IPS-15b (cell line): ENCODE measurements around the gene RASA4.
"Not testable (repeated sequence)": the region's sequence is repeated elsewhere in the genome, so short reads cannot be mapped to it uniquely, and the experiment has no call there.

ENCODE experiments used
- H3K27me3 ChIP-seq: one replicate; pipeline ENCODE4 v1.6.1; 2013; ENCODE audit warnings: low read length; ENCODE audit not compliant: control insufficient read depth, insufficient read depth
- H3K36me3 ChIP-seq: one replicate; pipeline ENCODE4 v1.6.1; 2013; ENCODE audit warnings: low read length; ENCODE audit not compliant: control insufficient read depth, insufficient read depth
- H3K4me1 ChIP-seq: one replicate; pipeline ENCODE4 v1.6.1; 2013; ENCODE audit warnings: mild to moderate bottlenecking, low read length; ENCODE audit not compliant: control insufficient read depth, insufficient read depth
- H3K4me3 ChIP-seq: one replicate; pipeline ENCODE4 v1.5.1; 2013; ENCODE audit warnings: low read depth, low read length
- H3K9ac ChIP-seq: one replicate; pipeline ENCODE4 v1.6.1; 2013; ENCODE audit warnings: low read depth, mild to moderate bottlenecking, low read length
- H3K9me3 ChIP-seq: one replicate; pipeline ENCODE4 v1.6.1; 2013; ENCODE audit warnings: mild to moderate bottlenecking, low read length; ENCODE audit not compliant: control insufficient read depth, insufficient read depth

The RASA4 gene

DNA sequence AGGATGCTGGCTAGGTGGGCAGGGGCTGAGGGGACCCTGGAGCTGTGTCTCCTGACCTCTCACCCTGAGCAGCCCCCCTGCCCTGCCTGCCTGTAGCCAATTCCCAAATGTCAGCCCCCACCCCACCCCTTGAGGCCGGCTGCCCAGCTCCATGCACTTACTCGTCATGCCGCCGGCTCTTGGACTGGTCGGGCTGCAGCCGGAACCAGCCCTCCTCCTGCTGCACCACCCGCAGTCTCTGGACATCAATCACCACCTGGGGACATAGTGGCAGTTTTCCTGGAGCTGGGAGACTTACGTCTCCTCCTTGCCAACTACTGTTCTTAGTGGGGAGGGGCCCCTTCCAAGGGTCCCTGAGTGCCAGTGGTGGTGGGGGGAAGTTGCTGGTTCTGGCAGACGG lies 16.9 kb downstream of the RASA4 start:
- H3K36me3 ChIP-seq, H3K4me1 ChIP-seq, H3K9ac ChIP-seq, H3K9me3 ChIP-seq, H3K27me3 ChIP-seq, H3K4me3 ChIP-seq: not testable (repeated sequence)

GRCh38 chr7:102596036-102596435 lies 20.5 kb downstream of the RASA4 start:
- H3K4me3 ChIP-seq, H3K9me3 ChIP-seq, H3K9ac ChIP-seq, H3K27me3 ChIP-seq, H3K36me3 ChIP-seq, H3K4me1 ChIP-seq: not testable (repeated sequence)

DNA sequence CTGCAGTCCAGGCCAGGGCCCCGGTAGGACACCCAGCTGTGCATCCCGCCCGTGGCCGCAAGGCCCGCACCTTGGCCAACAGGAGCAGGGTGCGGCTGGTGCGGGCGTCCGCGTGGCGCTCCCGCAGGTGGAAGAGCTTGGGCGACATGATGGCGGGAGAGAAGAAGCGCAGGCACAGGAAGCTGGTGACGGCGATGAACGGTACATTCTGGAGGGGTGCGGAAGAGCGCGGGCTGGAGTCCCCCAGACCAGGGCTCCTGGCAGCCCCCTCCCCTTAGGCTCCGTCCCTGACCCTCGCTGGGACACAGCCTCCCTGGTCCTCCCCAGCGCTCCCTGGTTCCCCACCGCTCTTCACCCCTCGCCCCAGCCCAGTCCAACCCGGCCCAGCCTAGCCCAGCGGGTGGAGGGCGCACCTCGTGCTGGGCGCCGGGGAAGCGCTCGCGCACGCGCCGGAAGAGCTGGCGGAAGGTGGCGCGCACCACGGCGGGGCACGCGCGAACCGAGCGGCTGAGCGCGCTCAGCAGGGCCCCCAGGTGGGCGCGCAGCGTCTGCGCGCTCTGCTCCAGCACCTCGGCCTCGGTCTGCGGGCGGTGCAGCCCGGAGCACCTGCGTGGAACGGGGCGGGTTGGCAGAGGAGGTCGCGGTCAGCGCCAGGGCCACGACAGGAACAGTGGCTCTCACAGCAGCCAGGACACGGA lies 22.8 kb downstream of the RASA4 start:
- not testable (repeated sequence) for H3K9me3 ChIP-seq, H3K4me1 ChIP-seq, H3K4me3 ChIP-seq, H3K9ac ChIP-seq, H3K36me3 ChIP-seq, H3K27me3 ChIP-seq

- H3K36me3 ChIP-seq, H3K9me3 ChIP-seq, H3K27me3 ChIP-seq, H3K4me3 ChIP-seq, H3K4me1 ChIP-seq, H3K9ac ChIP-seq: not testable (repeated sequence)
These were observed 24.0 kb downstream of the RASA4 start for GRCh38 chr7:102592477-102593019.

DNA sequence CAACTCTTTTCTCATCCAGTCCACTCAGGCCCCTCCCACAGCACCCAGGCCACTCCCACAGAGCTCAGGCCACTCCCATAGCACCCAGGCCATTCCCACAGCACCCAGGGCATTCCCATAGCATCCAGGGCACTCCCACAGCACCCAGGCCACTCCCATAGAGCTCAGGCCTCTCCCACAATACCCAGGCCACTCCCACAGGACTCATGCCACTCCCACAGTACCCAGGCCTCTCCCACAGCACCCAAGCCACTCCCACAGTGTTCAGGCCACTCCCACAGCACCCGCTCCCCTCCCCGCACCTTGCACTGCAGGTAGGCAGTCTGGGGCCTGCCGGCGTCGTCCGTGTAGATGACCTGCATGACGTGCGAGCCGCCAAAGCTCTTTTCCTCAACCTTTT lies 26.7 kb downstream of the RASA4 start:
- H3K36me3 ChIP-seq, H3K4me1 ChIP-seq, H3K4me3 ChIP-seq, H3K9me3 ChIP-seq, H3K9ac ChIP-seq, H3K27me3 ChIP-seq: not testable (repeated sequence)

DNA sequence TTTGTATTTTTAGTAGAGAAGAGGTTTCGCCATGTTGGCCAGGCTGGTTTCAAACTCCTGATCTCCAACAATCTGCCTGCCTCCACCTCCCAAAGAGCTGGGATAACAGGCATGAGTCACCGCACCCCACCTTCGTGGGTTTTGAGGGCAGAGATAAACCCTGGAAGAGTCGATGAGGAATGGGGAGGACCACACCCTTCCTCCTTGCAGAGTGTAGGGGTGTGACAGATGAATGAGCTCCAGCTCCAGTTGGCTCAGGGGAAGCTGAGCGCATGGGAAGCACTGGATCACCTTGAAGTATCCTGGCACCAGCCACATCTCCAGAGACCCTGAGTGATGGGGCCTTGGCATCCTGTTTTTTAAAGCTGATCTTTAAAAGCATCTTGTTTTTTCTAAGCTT lies 33.1 kb downstream of the RASA4 start:
- H3K27me3 ChIP-seq, H3K4me1 ChIP-seq, H3K9me3 ChIP-seq, H3K4me3 ChIP-seq, H3K36me3 ChIP-seq, H3K9ac ChIP-seq: not testable (repeated sequence)

DNA sequence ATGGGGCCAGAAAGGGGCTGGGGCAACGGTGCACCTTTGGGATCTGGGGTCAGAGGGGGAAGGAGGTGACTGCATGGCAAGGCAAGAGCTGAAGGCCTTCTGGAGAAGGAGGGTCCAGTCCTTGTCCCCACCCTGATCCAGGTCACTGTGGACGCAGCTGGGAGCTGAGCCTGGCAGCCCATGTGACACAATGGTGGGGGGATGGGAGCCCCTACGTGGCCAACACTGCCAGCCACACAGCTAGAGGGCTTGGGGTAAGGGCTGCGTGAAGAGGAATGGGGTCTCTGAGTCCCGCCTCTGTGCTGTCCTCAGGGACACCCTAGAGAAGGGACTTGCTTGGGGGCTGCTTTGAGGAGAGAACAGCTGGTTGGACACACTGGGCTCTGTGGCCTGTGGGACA lies 34.8 kb downstream of the RASA4 start:
- H3K9ac ChIP-seq, H3K4me3 ChIP-seq, H3K9me3 ChIP-seq, H3K27me3 ChIP-seq, H3K4me1 ChIP-seq, H3K36me3 ChIP-seq: not testable (repeated sequence)

- H3K9ac ChIP-seq, H3K4me1 ChIP-seq, H3K9me3 ChIP-seq, H3K36me3 ChIP-seq, H3K27me3 ChIP-seq, H3K4me3 ChIP-seq: not testable (repeated sequence)
These were observed 38.1 kb downstream of the RASA4 start for GRCh38 chr7:102578486-102578885.

DNA sequence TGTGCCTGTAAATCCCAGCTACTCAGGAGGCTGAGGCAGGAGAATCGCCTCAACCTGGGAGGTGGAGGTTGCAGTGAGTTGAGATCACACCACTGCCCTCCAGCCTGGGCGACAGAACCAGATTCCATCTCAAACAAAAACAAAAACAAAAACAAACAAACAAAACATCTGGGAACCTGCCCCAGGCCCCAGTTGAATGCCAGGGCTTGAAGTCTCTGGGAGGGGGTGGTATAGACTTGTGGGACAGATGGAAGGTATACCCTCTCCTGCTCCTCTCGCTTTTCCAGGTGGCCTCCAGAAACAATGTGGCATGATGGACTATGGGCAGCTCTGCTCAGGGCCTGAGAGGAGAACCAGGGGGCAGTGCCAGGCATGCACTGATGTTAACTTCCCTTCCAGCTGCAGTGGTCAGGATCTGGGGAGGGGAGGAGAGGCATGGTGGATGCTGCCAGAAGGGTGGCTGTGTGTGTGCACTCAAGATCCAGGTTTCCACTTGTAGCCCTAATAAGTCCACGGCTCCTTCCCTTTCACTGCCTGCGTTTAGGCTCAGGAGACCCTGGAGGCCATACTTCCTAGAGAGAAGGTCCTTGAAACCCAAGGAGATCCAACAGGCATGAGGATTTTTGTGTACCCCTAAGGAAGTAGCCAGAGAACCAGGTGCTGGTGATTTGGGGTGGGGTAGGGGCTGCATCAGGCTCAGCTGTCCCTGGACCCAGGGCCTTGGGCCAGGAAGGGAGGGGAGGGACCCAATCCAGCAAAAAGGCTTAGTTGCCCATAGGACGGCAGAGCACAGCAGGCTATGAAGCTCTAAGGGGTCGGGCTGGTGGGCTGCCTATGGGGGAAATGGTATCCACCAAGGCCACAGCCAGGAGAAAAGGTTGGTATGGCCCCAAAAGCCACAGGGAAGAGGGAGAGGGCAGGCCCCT lies 39.0 kb downstream of the RASA4 start:
- H3K27me3 ChIP-seq, H3K9ac ChIP-seq, H3K9me3 ChIP-seq, H3K36me3 ChIP-seq, H3K4me3 ChIP-seq, H3K4me1 ChIP-seq: not testable (repeated sequence)

DNA sequence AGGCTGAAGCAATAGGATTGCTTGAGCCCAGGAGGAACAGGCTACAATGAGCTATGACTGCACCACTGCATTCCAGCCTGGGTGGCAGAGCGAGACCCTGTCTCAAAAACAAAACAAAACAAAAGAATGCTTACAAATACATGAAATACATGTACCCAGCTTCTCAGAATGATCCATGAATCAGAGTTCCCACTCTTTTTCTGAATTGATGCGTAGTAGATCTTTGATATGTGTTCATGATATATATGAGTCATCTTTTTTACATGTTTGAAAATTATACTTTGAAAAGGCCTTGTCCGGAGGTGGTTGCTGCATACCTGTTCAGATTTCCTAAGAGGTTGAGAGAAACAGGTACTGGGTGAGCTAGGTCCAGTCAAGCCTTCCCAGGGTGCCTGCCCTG lies 40.2 kb downstream of the RASA4 start:
- H3K9ac ChIP-seq, H3K4me1 ChIP-seq, H3K27me3 ChIP-seq, H3K36me3 ChIP-seq, H3K9me3 ChIP-seq, H3K4me3 ChIP-seq: not testable (repeated sequence)

GRCh38 chr7:102574607-102575006 lies 41.9 kb downstream of the RASA4 start:
- not testable (repeated sequence) for H3K9me3 ChIP-seq, H3K36me3 ChIP-seq, H3K27me3 ChIP-seq, H3K4me3 ChIP-seq, H3K9ac ChIP-seq, H3K4me1 ChIP-seq
